Erythroblast (primary cell): ENCODE results near the gene STK38L.

Experiments used
- GATA1 ChIP-seq: IDR thresholded peaks from 2 replicates; pipeline ENCODE4 v1.6.1; 2011; ENCODE audit warnings: low read depth, mild to moderate bottlenecking, control low read depth, low read length, moderate library complexity
- POLR2A ChIP-seq: IDR thresholded peaks from 2 replicates; pipeline ENCODE4 v1.6.1; 2011; ENCODE audit warnings: mild to moderate bottlenecking, low read length

DNA sequence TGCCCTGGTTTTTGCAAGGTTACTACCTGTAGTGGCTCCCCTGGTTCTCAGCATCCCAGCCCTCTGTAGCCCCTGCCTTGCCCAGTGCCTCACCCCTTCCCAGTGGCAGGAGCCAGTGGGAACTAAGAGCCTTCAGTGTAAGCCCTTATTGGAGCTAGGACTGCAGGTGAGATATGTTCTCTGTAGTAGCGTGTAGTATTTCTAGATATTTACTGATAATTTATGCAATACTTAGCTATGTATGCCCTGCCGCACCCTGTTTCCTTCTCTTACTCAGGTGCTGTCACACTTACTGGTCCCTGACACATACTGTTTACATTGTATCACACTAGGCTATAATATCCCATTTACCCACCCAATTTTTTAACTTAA lies 92.2 kb downstream of the STK38L start:
- TF ChIP-seq POLR2A (no peak), GATA1 (no peak)
